H9 (cell line): Measurements from ENCODE around the gene NT5DC3. TPM values are rescaled to one million over a fixed set of nuclear protein-coding genes. Genes with fewer than 3 reads are reported as not detected.

Source experiments
- DNase-seq: peaks from one replicate; pipeline ENCODE4 v3.0.0-alpha.2; 2017
- H2AFZ ChIP-seq: one replicate; pipeline ENCODE4 v1.6.1; 2013; ENCODE audit warnings: mild to moderate bottlenecking, low read length, control low read depth, moderate library complexity
- H2AK5ac ChIP-seq: 2 replicates; pipeline ENCODE4 v1.6.1; 2013; ENCODE audit warnings: low read length, control low read depth, mixed read lengths; ENCODE audit not compliant: insufficient read length
- H2BK120ac ChIP-seq: one replicate; pipeline ENCODE4 v1.6.1; 2013; ENCODE audit warnings: low read depth, mild to moderate bottlenecking, low read length, control low read depth, inconsistent platforms; ENCODE audit not compliant: poor library complexity, severe bottlenecking
- H2BK12ac ChIP-seq: 2 replicates; pipeline ENCODE4 v1.6.1; 2013; ENCODE audit warnings: low read length, control low read depth, mixed read lengths, low read depth; ENCODE audit not compliant: insufficient read length
- H2BK15ac ChIP-seq: 2 replicates; pipeline ENCODE4 v1.6.1; 2013; ENCODE audit warnings: low read depth, low read length, control low read depth
- H2BK20ac ChIP-seq: one replicate; pipeline ENCODE4 v1.6.1; 2013; ENCODE audit warnings: low read depth, mild to moderate bottlenecking, low read length, control low read depth, inconsistent platforms; ENCODE audit not compliant: poor library complexity, severe bottlenecking
- H2BK5ac ChIP-seq: 2 replicates; pipeline ENCODE4 v1.6.1; 2013; ENCODE audit warnings: low read length, control low read depth, mixed read lengths; ENCODE audit not compliant: insufficient read length
- H3K14ac ChIP-seq: 2 replicates; pipeline ENCODE4 v1.6.1; 2013; ENCODE audit warnings: low read length, control low read depth; ENCODE audit not compliant: insufficient read depth
- H3K18ac ChIP-seq: 2 replicates; pipeline ENCODE4 v1.6.1; 2013; ENCODE audit warnings: low read depth, mild to moderate bottlenecking, mixed read lengths, low read length, control low read depth; ENCODE audit not compliant: insufficient read length
- H3K23ac ChIP-seq: 2 replicates; pipeline ENCODE4 v1.6.1; 2013; ENCODE audit warnings: low read length, control low read depth, mixed read lengths, low read depth; ENCODE audit not compliant: insufficient read length
- H3K23me2 ChIP-seq: 2 replicates; pipeline ENCODE4 v1.6.1; 2013; ENCODE audit warnings: low read depth, mild to moderate bottlenecking, mixed read lengths, low read length, control low read depth; ENCODE audit not compliant: insufficient read length, poor library complexity, severe bottlenecking
- H3K27ac ChIP-seq: 2 replicates; pipeline ENCODE4 v1.5.1; 2013; ENCODE audit warnings: low read length, control low read depth, mixed read lengths, low read depth; ENCODE audit not compliant: insufficient read length
- H3K27me3 ChIP-seq: 2 replicates; pipeline ENCODE4 v1.6.1; 2013; ENCODE audit warnings: low read length, control low read depth, inconsistent platforms; ENCODE audit not compliant: insufficient read depth
- H3K4ac ChIP-seq: 2 replicates; pipeline ENCODE4 v1.6.1; 2013; ENCODE audit warnings: low read depth, mild to moderate bottlenecking, control low read depth, inconsistent platforms, low read length, moderate library complexity
- H3K4me1 ChIP-seq: 2 replicates; pipeline ENCODE4 v1.6.1; 2013; ENCODE audit warnings: low read length, control low read depth, inconsistent platforms; ENCODE audit not compliant: insufficient read depth
- H3K4me2 ChIP-seq: 2 replicates; pipeline ENCODE4 v1.6.1; 2013; ENCODE audit warnings: low read length, control low read depth, mixed read lengths; ENCODE audit not compliant: insufficient read length, insufficient read depth
- H3K56ac ChIP-seq: 2 replicates; pipeline ENCODE4 v1.6.1; 2013; ENCODE audit warnings: low read depth, mild to moderate bottlenecking, mixed read lengths, low read length, control low read depth; ENCODE audit not compliant: insufficient read length
- H3K79me1 ChIP-seq: 2 replicates; pipeline ENCODE4 v1.6.1; 2013; ENCODE audit warnings: low read depth, mild to moderate bottlenecking, moderate library complexity, low read length, control low read depth, inconsistent platforms; ENCODE audit not compliant: insufficient read depth, poor library complexity, severe bottlenecking
- H3K79me2 ChIP-seq: 2 replicates; pipeline ENCODE4 v1.6.1; 2013; ENCODE audit warnings: low read length, control low read depth, inconsistent platforms; ENCODE audit not compliant: insufficient read depth
- H3K9ac ChIP-seq: 2 replicates; pipeline ENCODE4 v1.6.1; 2013; ENCODE audit warnings: low read length, control low read depth, mixed read lengths; ENCODE audit not compliant: insufficient read length; ENCODE audit errors: extremely low read depth
- H3K9me3 ChIP-seq: one replicate; pipeline ENCODE4 v1.6.1; 2013; ENCODE audit warnings: low read depth, low read length, inconsistent platforms; ENCODE audit not compliant: control insufficient read depth
- H3T11ph ChIP-seq: one replicate; pipeline ENCODE4 v1.6.1; 2013; ENCODE audit warnings: mild to moderate bottlenecking, low read length, control low read depth, inconsistent platforms
- H4K20me1 ChIP-seq: one replicate; pipeline ENCODE4 v1.6.1; 2013; ENCODE audit not compliant: control insufficient read depth, insufficient read length, insufficient read depth
- H4K5ac ChIP-seq: 2 replicates; pipeline ENCODE4 v1.6.1; 2013; ENCODE audit warnings: low read depth, mild to moderate bottlenecking, mixed read lengths, low read length, control low read depth; ENCODE audit not compliant: insufficient read length
- H4K8ac ChIP-seq: replicated peaks from 2 replicates; pipeline ENCODE4 v1.6.1; 2013; ENCODE audit warnings: low read length, control low read depth, mixed read lengths, low read depth; ENCODE audit not compliant: insufficient read length
- H4K91ac ChIP-seq: 2 replicates; pipeline ENCODE4 v1.6.1; 2013; ENCODE audit warnings: low read depth, mild to moderate bottlenecking, moderate library complexity, mixed read lengths, low read length, control low read depth; ENCODE audit not compliant: insufficient read length
- H3K27ac Mint-ChIP-seq, 3 experiments: 2 replicates in 2 of 3; 3 replicates in 1 of 3; pipeline ENCODE4 v1.8.0; 2020 to 2021; ENCODE audit warnings: mixed read lengths in 3 of 3, mild to moderate bottlenecking in 1 of 3, moderate library complexity in 1 of 3
- H3K27me3 Mint-ChIP-seq: 2 replicates; pipeline ENCODE4 v1.8.0; 2021; ENCODE audit warnings: low read depth, mild to moderate bottlenecking, moderate library complexity, mixed read lengths
- H3K36me3 Mint-ChIP-seq, 3 experiments: 2 replicates in 2 of 3; 3 replicates in 1 of 3; pipeline ENCODE4 v1.8.0; 2020 to 2021; ENCODE audit warnings: low read depth in 3 of 3, mixed read lengths in 3 of 3; ENCODE audit not compliant: insufficient read depth in 1 of 3
- H3K4me1 Mint-ChIP-seq, 2 experiments: 2 replicates each; pipeline ENCODE4 v1.8.0; 2020; ENCODE audit warnings: mixed read lengths in 2 of 2
- H3K4me3 Mint-ChIP-seq, 2 experiments: 2 replicates in 1 of 2; 3 replicates in 1 of 2; pipeline ENCODE4 v1.8.0; 2020 to 2021; ENCODE audit warnings: mild to moderate bottlenecking in 2 of 2, mixed read lengths in 2 of 2, moderate library complexity in 1 of 2
- H3K9me3 Mint-ChIP-seq, 2 experiments: 2 replicates in 1 of 2; 3 replicates in 1 of 2; pipeline ENCODE4 v1.8.0; 2020; ENCODE audit warnings: mild to moderate bottlenecking in 2 of 2, mixed read lengths in 2 of 2, moderate library complexity in 1 of 2
- CTCF ChIP-seq: fragments of 200-600 bp; sonication (generic); conservative IDR thresholded peaks from 3 replicates; pipeline ENCODE4 v1.8.0; 2021; ENCODE audit warnings: antibody characterized with exemption, mild to moderate bottlenecking
- WGBS: extraction: QIAGEN DNeasy Blood & Tissue Kit; methylation state at CpG from one replicate; pipeline ENCODE4 v1.1.7; 2013; ENCODE audit warnings: missing lambda C conversion rate, low lambda C conversion rate, mixed read lengths; ENCODE audit not compliant: insufficient read length; ENCODE audit errors: extremely low coverage; 5-methylcytosine and 5-hydroxymethylcytosine counted together
- total RNA-seq: library from RNA; stranded (reverse); gene quantifications from 2 replicates; pipeline ENCODE4 v1.2.1, GENCODE V29; 2021

The NT5DC3 gene
- total RNA-seq, 1 experiment from 2014 or later, result 13.6 TPM

GRCh38 chr12:103811791-103812190 lies 29.2 kb downstream of the NT5DC3 start:
- no CpG with 5 or more reads among the region's 6 CpGs for WGBS
- no peak overlapping the region for H2BK20ac ChIP-seq
- no peak overlapping the region for H3K4me2 ChIP-seq
- no peak overlapping the region for H2BK12ac ChIP-seq
- no peak overlapping the region for H2AFZ ChIP-seq
- H3K9me3 ChIP-seq, result no peaks in the 10 kb centered on the region
- no peak overlapping the region for H3K23ac ChIP-seq
- H3K79me2 ChIP-seq, result no peaks in the 10 kb centered on the region
- H2BK5ac ChIP-seq, result no peak overlapping the region
- Mint-ChIP-seq H3K4me1 (no peaks in the 10 kb centered on the region), H3K4me3 (no peak overlapping the region), H3K9me3 (no peaks in the 10 kb centered on the region), H3K27me3 (no peaks in the 10 kb centered on the region), H3K36me3 (peaks cover 2 to 38% (median 14%) of the 10 kb centered on the region in 3 experiments; a peak in 5 of 7 replicates), H3K27ac (no peak overlapping the region)
- H3K14ac ChIP-seq, result no peak overlapping the region
- no peak overlapping the region for H3K27ac ChIP-seq
- no peaks in the 10 kb centered on the region for H3K23me2 ChIP-seq
- H3K79me1 ChIP-seq, result peaks cover 3% of the 10 kb centered on the region
- no peak for TF ChIP-seq CTCF
- no peak overlapping the region for H3K56ac ChIP-seq
- no peak for DNase-seq
- H4K5ac ChIP-seq, result no peak overlapping the region
- no peak overlapping the region for H4K8ac ChIP-seq
- no peaks in the 10 kb centered on the region for H4K20me1 ChIP-seq
- H3K9ac ChIP-seq, result no peak overlapping the region
- H3K4me1 ChIP-seq, result no peaks in the 10 kb centered on the region
- no peak overlapping the region for H4K91ac ChIP-seq
- H3T11ph ChIP-seq, result no peak overlapping the region
- no peaks in the 10 kb centered on the region for H3K27me3 ChIP-seq
- no peak overlapping the region for H2BK15ac ChIP-seq
- no peak overlapping the region for H3K18ac ChIP-seq
- H2BK120ac ChIP-seq, result no peak overlapping the region
- H2AK5ac ChIP-seq, result no peak overlapping the region
- H3K4ac ChIP-seq, result no peak overlapping the region
